GM10266 (cell line): Measurements from ENCODE around the gene RNF38.
"Not testable (repeated sequence)": the region's sequence is repeated elsewhere in the genome, so short reads cannot be mapped to it uniquely, and the experiment has no call there.

ENCODE experiments used
- DNase-seq: peaks from one replicate; pipeline ENCODE4 v3.0.0; 2012; ENCODE audit errors: extremely low spot score
- TF ChIP-seq, protein P1 (sequence below): IDR thresholded peaks from 2 replicates; pipeline ENCODE4 v1.5.1; 2012; ENCODE audit warnings: mild to moderate bottlenecking, low read depth; ENCODE audit not compliant: control insufficient read depth, insufficient read depth; ENCODE audit errors: missing control alignments

Gene RNF38

DNA sequence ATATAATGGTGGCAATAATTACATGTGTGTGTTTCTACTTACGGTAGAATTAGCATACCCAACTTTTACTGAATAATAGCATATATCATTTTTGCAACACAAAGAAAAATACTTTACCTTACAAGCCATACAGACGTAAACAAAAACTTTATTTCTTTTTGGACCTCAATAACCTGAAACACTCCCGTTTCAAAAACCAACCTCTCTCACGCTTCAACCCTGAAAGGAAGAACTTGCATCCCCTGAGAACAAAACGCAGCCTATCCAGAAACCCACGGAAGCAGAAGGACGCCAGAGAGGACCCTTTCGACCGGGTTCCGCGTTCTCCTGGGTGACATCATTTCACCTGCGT lies at the start of gene RNF38:
Gene RNF38, minus strand, starts transcription at position 290 of the 352 bp plus-strand sequence. Its CDS starts 161 bp downstream, at position 129.
- no peak for DNase-seq
- TF ChIP-seq, protein P1, sequence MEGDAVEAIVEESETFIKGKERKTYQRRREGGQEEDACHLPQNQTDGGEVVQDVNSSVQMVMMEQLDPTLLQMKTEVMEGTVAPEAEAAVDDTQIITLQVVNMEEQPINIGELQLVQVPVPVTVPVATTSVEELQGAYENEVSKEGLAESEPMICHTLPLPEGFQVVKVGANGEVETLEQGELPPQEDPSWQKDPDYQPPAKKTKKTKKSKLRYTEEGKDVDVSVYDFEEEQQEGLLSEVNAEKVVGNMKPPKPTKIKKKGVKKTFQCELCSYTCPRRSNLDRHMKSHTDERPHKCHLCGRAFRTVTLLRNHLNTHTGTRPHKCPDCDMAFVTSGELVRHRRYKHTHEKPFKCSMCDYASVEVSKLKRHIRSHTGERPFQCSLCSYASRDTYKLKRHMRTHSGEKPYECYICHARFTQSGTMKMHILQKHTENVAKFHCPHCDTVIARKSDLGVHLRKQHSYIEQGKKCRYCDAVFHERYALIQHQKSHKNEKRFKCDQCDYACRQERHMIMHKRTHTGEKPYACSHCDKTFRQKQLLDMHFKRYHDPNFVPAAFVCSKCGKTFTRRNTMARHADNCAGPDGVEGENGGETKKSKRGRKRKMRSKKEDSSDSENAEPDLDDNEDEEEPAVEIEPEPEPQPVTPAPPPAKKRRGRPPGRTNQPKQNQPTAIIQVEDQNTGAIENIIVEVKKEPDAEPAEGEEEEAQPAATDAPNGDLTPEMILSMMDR = no peak

DNA sequence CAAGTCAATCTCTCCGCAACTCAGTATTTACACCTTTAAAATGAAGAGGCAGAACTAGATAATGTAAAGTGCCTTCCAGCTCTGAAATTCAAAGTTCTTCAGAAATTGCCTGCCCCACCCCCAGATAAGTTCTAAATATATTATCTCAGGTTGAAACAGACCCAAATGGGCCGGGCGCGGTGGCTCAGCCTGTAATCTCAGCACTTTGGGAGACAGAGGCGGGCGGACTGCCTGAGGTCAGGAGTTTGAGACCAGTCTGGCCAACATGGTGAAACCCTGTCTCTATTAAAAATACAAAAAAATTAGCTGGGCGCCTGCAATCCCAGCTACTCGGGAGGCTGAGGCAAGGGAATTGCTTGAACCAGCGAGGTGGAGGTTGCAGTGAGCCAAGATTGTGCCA lies 48.5 kb upstream of the RNF38 start:
- not testable (repeated sequence) for DNase-seq

DNA sequence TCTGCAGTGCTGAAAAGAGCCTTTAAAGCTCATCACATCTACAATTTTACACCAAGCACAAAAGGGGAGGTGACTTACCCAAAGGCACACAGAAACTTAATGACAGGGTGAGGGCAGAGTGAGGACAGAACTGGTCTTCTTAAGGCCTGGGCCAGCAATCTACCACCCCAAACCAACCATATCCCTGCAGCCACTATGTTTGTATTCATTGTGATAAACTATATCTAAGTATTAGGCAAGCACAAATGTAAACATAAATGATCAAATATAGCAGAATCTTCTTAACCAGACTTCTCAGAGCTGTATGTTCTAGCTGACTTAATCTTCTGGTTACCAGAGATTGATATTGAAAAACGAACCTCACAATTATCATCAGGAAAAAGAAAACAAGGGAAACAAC lies 47.9 kb upstream of the RNF38 start:
- no peak for DNase-seq
- TF ChIP-seq, protein P1 = no peak

DNA sequence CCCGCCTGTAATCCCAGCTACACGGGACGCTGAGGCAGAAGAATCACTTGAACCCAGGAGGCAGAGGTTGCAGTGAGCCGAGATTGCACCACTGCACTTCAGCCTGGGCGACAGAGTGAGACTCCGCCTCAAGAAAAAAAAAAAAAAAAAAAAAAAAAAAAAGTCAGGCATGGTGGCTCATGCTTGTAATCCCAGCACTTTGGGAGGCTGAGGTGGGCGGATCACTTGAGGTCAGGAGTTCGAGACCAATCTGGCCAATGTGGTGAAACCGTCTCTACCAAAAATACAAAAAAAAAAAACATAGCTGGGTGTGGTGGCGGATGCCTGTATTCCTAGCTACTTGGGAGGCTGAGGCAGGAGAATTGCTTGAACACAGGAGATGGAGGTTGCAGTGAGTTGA lies 46.6 kb upstream of the RNF38 start:
- not testable (repeated sequence) for DNase-seq

DNA sequence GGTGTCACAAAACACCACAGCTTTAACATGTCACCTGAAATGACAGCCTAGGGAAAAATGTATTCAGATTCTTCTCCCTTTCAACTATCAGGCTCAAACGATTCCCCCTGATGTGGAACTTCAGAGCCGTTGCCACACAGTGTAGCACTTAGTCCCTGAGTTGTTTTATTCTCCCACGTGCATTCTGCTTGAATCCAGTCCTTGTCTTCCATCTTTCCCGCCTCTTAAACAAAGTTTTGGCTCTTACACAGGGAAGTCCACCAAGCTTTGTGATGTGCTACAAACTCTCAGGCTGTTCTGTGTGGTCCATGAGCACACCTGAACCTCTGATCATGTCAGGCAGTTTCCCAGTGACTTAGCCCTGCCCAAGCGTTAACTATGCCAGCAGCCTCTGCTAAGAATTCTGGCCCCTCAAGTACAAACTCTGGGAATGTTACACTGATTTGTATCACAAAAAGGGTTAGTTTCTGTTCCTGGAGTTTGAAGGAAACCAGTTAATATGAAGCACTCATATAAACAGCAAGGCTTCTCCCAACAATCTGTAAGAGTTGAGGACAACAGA lies 45.8 kb upstream of the RNF38 start:
- no peak for DNase-seq
- TF ChIP-seq, protein P1 = no peak

DNA sequence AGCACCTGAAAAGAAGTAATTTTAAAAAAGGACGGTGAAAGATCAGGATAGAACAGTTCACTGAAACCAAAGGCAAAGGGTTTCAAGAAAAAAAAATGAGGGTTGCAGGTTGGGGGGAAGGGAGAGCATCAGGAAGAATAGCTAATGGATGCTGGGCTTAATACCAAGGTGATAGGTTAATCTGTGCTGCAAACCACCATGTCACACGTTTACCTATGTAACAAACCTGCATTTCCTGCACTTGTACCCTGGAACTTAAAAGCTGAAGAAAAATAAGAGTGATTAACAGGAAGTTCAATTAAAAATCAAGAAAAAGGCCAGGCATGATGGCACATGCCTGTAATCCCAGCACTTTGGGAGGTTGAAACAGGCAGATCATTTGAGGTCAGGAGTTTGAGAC lies 44.1 kb upstream of the RNF38 start:
- TF ChIP-seq, protein P1 = no peak
- no peak for DNase-seq

DNA sequence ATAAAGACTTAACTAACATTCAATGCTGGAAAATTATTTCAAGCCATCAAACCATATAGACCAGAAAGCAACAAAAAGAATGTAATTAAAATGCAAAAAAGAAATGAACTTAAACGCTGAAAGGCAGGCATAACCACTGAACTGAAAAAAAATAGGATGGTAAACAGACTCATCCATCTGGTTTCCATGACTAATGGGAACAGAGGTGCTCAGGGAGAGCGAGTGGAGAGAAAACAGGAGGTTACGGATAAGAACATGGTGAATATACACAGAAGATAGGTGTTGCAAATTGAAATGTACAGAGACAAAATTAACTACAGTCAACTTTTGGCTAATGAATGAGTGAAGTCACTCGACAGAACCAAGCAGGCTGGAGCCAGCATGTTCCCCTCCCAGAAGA lies 43.5 kb upstream of the RNF38 start:
- TF ChIP-seq, protein P1 = no peak
- no peak for DNase-seq

DNA sequence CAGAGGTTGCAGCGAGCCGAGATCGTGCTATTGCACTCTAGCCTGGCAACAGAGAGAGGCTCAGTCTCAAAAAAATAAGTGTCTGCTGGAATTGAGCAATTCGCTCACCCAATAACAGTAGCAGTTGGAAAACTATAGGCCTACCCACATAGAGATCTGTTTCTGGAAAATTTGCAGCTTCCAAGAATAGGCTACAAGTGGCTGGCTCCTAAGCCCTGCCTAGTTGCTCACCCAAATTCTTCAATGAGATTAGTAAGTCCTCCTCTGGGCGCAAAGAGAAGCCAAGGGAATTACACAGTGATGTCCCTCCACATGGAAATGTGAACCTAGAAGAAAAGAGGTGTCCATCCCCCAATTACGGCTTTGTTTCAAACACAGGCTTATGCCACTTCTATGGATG lies 42.6 kb upstream of the RNF38 start:
- DNase-seq = no peak
- TF ChIP-seq, protein P1 = no peak
